ENCODE data around the gene LRP2. TPM values are rescaled to one million over a fixed set of nuclear protein-coding genes. Genes with fewer than 3 reads are reported as not detected.

The LRP2 gene
- total and polyA plus RNA-seq, 2 donors from 2014 or later, result 44.7 to 85.4 TPM

DNA sequence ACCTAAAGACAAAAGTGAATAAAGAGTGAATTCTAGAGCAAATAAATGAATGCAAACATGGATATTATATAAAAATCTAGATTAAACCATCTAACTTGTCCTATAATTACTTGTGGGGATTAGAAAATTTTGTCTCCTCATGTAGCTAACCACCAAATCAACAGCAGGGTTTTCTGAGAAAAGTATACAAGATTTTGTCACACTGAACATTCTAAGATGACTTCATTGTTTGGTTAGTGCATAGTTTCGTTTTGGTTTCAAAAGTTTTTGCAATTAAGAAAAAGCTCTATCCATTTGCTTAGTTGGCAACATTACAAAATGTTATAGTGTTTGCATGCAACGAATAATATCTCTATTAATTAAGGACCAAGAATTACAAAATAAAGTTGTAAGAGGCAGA is 125.0 kb downstream of the LRP2 start:
- Histone ChIP-seq H3K27ac (ENCODE audit: low read depth in 2 of 2, low read length in 2 of 2) (no peak overlapping the region), H3K9me3 (ENCODE audit: control insufficient read depth in 2 of 3, insufficient read depth in 1 of 3, low read length in 3 of 3) (no peaks in the 10 kb centered on the region)

DNA sequence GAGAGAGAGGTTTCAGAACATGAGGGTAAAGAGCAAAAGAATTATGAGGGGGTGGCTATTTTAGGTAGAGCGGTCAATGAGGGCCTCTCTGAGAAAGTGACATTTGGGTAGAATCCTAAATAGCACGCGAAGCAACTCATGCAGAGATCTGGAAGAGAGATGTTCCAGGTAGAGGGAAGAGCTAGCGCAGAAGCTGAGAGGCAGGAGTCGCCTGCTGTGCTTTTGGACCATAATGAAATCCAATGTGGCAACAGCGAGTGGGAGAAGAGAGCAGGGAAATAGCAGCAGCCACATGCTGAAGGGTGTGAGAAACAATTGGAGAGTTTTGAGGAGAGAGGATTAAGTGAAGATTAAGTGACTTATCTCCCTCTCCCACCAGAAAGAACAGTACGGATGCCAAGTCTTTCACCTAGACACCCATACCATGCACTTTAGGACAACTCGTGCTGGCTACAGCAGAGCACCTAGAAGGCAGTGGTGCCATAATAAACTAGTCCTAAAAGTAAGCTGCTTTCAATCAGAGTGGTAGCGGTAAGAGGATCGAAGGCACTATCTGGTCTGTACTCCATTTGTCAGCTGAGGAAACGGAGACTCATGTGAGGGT is 129.7 kb downstream of the LRP2 start:
- no peak for FAIRE-seq

More for the DNA sequence above, 125.0 kb downstream of the LRP2 start:
- TF ChIP-seq, protein P1, sequence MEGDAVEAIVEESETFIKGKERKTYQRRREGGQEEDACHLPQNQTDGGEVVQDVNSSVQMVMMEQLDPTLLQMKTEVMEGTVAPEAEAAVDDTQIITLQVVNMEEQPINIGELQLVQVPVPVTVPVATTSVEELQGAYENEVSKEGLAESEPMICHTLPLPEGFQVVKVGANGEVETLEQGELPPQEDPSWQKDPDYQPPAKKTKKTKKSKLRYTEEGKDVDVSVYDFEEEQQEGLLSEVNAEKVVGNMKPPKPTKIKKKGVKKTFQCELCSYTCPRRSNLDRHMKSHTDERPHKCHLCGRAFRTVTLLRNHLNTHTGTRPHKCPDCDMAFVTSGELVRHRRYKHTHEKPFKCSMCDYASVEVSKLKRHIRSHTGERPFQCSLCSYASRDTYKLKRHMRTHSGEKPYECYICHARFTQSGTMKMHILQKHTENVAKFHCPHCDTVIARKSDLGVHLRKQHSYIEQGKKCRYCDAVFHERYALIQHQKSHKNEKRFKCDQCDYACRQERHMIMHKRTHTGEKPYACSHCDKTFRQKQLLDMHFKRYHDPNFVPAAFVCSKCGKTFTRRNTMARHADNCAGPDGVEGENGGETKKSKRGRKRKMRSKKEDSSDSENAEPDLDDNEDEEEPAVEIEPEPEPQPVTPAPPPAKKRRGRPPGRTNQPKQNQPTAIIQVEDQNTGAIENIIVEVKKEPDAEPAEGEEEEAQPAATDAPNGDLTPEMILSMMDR (IDR thresholded peaks at IDR 0.05; ENCODE audit: borderline replicate concordance, extremely low read depth, insufficient read depth), result no peak
- DNase-seq, result no peak
- intact Hi-C loops (cut with DNase I), result no loop called here
- Histone ChIP-seq H3K4me3 (ENCODE audit: low read length in 3 of 3) (no peak overlapping the region), H3K36me3 (ENCODE audit: control insufficient read depth in 2 of 3, insufficient read depth in 3 of 3, low read length in 3 of 3) (peaks cover 0 to 47% (median 15%) of the 10 kb centered on the region in 3 donors), H3K9ac (ENCODE audit: low read length in 3 of 3) (no peak overlapping the region), H3K4me1 (ENCODE audit: control insufficient read depth in 2 of 3, insufficient read depth in 2 of 3, low read depth in 1 of 3, low read length in 3 of 3) (no peaks in the 10 kb centered on the region), H3K27me3 (ENCODE audit: control insufficient read depth, insufficient read depth, low read length) (no peaks in the 10 kb centered on the region)
- FAIRE-seq, result no peak

DNA sequence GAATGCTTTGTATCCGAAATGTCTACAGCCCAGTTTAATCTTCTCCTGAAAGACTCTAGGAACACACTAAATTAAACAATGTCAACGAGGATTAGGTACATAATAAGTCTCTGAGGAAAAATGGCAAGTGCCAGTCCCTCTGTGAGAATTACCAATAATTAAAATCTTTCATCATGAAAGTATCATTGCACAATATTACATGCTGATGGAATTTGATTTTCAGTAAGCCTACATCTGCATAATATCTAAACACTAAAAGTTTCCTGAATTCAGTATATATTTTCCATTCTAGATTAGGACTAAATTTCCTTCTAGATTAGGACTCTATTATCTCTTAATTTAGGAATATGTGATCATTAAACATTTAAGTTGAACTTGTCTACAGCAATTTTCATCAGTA is 132.1 kb downstream of the LRP2 start:
- no peak for FAIRE-seq
- no peak overlapping the region for H3K4me3 ChIP-seq (ENCODE audit: low read length in 3 of 3)

More for the DNA sequence above, 129.7 kb downstream of the LRP2 start:
- TF ChIP-seq, protein P1 (IDR thresholded peaks at IDR 0.05; ENCODE audit: borderline replicate concordance, extremely low read depth, insufficient read depth), result no peak
- DNase-seq, result no peak
- intact Hi-C loops (cut with DNase I), result no loop called here
- Histone ChIP-seq H3K27me3 (ENCODE audit: control insufficient read depth, insufficient read depth, low read length) (no peaks in the 10 kb centered on the region), H3K4me1 (ENCODE audit: control insufficient read depth in 2 of 3, insufficient read depth in 2 of 3, low read depth in 1 of 3, low read length in 3 of 3) (no peaks in the 10 kb centered on the region), H3K9me3 (ENCODE audit: control insufficient read depth in 2 of 3, insufficient read depth in 1 of 3, low read length in 3 of 3) (no peaks in the 10 kb centered on the region), H3K27ac (ENCODE audit: low read depth in 2 of 2, low read length in 2 of 2) (no peak overlapping the region), H3K4me3 (ENCODE audit: low read length in 3 of 3) (no peak overlapping the region), H3K36me3 (ENCODE audit: control insufficient read depth in 2 of 3, insufficient read depth in 3 of 3, low read length in 3 of 3) (peaks cover 0 to 38% (median 12%) of the 10 kb centered on the region in 3 donors), H3K9ac (ENCODE audit: low read length in 3 of 3) (no peak overlapping the region)

More for the DNA sequence above, 132.1 kb downstream of the LRP2 start:
- intact Hi-C loops (cut with DNase I), result no loop called here
- H3K9ac ChIP-seq (ENCODE audit: low read length in 3 of 3), result no peak overlapping the region
- no peak for DNase-seq
- TF ChIP-seq, protein P1 (IDR thresholded peaks at IDR 0.05; ENCODE audit: borderline replicate concordance, extremely low read depth, insufficient read depth), result no peak
- peaks cover 0 to 38% (median 9%) of the 10 kb centered on the region in 3 donors for H3K36me3 ChIP-seq (ENCODE audit: control insufficient read depth in 2 of 3, insufficient read depth in 3 of 3, low read length in 3 of 3)
- H3K4me1 ChIP-seq (ENCODE audit: control insufficient read depth in 2 of 3, insufficient read depth in 2 of 3, low read depth in 1 of 3, low read length in 3 of 3), result no peaks in the 10 kb centered on the region
- no peak overlapping the region for H3K27ac ChIP-seq (ENCODE audit: low read depth in 2 of 2, low read length in 2 of 2)
- no peaks in the 10 kb centered on the region for H3K9me3 ChIP-seq (ENCODE audit: control insufficient read depth in 2 of 3, insufficient read depth in 1 of 3, low read length in 3 of 3)
- no peaks in the 10 kb centered on the region for H3K27me3 ChIP-seq (ENCODE audit: control insufficient read depth, insufficient read depth, low read length)
